Mesothelial cell of epicardium (in vitro differentiated cells): ENCODE measurements around the gene TRAF3IP1. TPM values are rescaled to one million over a fixed set of nuclear protein-coding genes. Genes with fewer than 3 reads are reported as not detected.
"Not testable (repeated sequence)": the region's sequence is repeated elsewhere in the genome, so short reads cannot be mapped to it uniquely, and the experiment has no call there.

Experiments
- DNase-seq, 2 experiments: peaks; one replicate each; pipeline ENCODE4 v3.0.0; 2021; ENCODE audit warnings: low spot score in 2 of 2; ENCODE audit not compliant: unreplicated experiment in 2 of 2
- H3K27ac Mint-ChIP-seq: 2 replicates; pipeline ENCODE4 v1.8.0; 2021; ENCODE audit warnings: mixed read lengths
- H3K27me3 Mint-ChIP-seq: 2 replicates; pipeline ENCODE4 v1.8.0; 2021; ENCODE audit warnings: low read depth, mixed read lengths
- H3K36me3 Mint-ChIP-seq: 2 replicates; pipeline ENCODE4 v1.8.0; 2021; ENCODE audit warnings: mixed read lengths
- H3K4me1 Mint-ChIP-seq: 2 replicates; pipeline ENCODE4 v1.8.0; 2021; ENCODE audit warnings: mixed read lengths
- H3K4me3 Mint-ChIP-seq: 2 replicates; pipeline ENCODE4 v1.8.0; 2021; ENCODE audit warnings: mild to moderate bottlenecking, moderate library complexity, mixed read lengths
- H3K9me3 Mint-ChIP-seq: 2 replicates; pipeline ENCODE4 v1.8.0; 2021; ENCODE audit warnings: mixed read lengths
- CTCF ChIP-seq: fragments of 200-600 bp; sonication (generic); IDR thresholded peaks from one replicate; pipeline ENCODE4 v1.5.0; 2021; ENCODE audit warnings: antibody characterized with exemption; ENCODE audit not compliant: unreplicated experiment
- total RNA-seq: library from RNA; stranded (reverse); gene quantifications from 3 replicates; pipeline ENCODE4 v1.2.1, GENCODE V29; 2021

Gene TRAF3IP1
- total RNA-seq, 1 donor from 2014 or later: 17.5 TPM

GRCh38 chr2:238321467-238321866, 1.1 kb downstream of the TRAF3IP1 start:
- Mint-ChIP-seq H3K27ac (no peak overlapping the region), H3K27me3 (peaks cover 7% of the 10 kb centered on the region), H3K4me1 (peaks cover 13% of the 10 kb centered on the region), H3K9me3 (peaks cover 6% of the 10 kb centered on the region), H3K36me3 (peaks cover 18% of the 10 kb centered on the region), H3K4me3 (peak overlapping the region; percentile 79)
- no peak for DNase-seq
- no peak for TF ChIP-seq CTCF

- H3K4me3 Mint-ChIP-seq: peak overlapping the region; percentile 79
- H3K36me3 Mint-ChIP-seq: peaks cover 22% of the 10 kb centered on the region
- H3K27ac Mint-ChIP-seq: no peak overlapping the region
Measured at GRCh38 chr2:238322001-238322411, 1.7 kb downstream of the TRAF3IP1 start.

GRCh38 chr2:238324248-238324647, 3.9 kb downstream of the TRAF3IP1 start:
- DNase-seq, H3K27me3 Mint-ChIP-seq, H3K4me3 Mint-ChIP-seq, H3K27ac Mint-ChIP-seq, H3K9me3 Mint-ChIP-seq: not testable (repeated sequence)
- H3K36me3 Mint-ChIP-seq: peaks cover 41% of the 10 kb centered on the region
- peaks cover 13% of the 10 kb centered on the region for H3K4me1 Mint-ChIP-seq

More at GRCh38 chr2:238322001-238322411, 1.7 kb downstream of the TRAF3IP1 start:
- no peak for DNase-seq
- peaks cover 3% of the 10 kb centered on the region for H3K27me3 Mint-ChIP-seq
- peaks cover 13% of the 10 kb centered on the region for H3K4me1 Mint-ChIP-seq
- H3K9me3 Mint-ChIP-seq: peaks cover 6% of the 10 kb centered on the region
- no peak for TF ChIP-seq CTCF

GRCh38 chr2:238325694-238326093, 5.4 kb downstream of the TRAF3IP1 start:
- no peak for DNase-seq
- H3K4me3 Mint-ChIP-seq: no peak overlapping the region
- H3K27ac Mint-ChIP-seq: no peak overlapping the region
- H3K27me3 Mint-ChIP-seq: no peaks in the 10 kb centered on the region
- peaks cover 10% of the 10 kb centered on the region for H3K4me1 Mint-ChIP-seq
- no peak for TF ChIP-seq CTCF
- peaks cover 8% of the 10 kb centered on the region for H3K9me3 Mint-ChIP-seq
- peaks cover 48% of the 10 kb centered on the region for H3K36me3 Mint-ChIP-seq

GRCh38 chr2:238326801-238327365, 6.6 kb downstream of the TRAF3IP1 start:
- TF ChIP-seq CTCF: no peak
- Mint-ChIP-seq H3K27me3 (no peaks in the 10 kb centered on the region), H3K36me3 (peaks cover 48% of the 10 kb centered on the region), H3K4me1 (peaks cover 1% of the 10 kb centered on the region), H3K9me3 (peaks cover 8% of the 10 kb centered on the region), H3K27ac (no peak overlapping the region), H3K4me3 (no peak overlapping the region)
- no peak for DNase-seq

- DNase-seq: no peak
- peaks cover 48% of the 10 kb centered on the region for H3K36me3 Mint-ChIP-seq
- peaks cover 8% of the 10 kb centered on the region for H3K9me3 Mint-ChIP-seq
- TF ChIP-seq CTCF: no peak
- no peak overlapping the region for H3K4me3 Mint-ChIP-seq
- no peaks in the 10 kb centered on the region for H3K27me3 Mint-ChIP-seq
- H3K4me1 Mint-ChIP-seq: no peaks in the 10 kb centered on the region
- H3K27ac Mint-ChIP-seq: no peak overlapping the region
Measured at GRCh38 chr2:238327751-238328150, 7.4 kb downstream of the TRAF3IP1 start.
